GM21825 (cell line): ENCODE results near the gene STN1.
"Not testable (repeated sequence)": the region's sequence is repeated elsewhere in the genome, so short reads cannot be mapped to it uniquely, and the experiment has no call there.

ENCODE experiments used
- ATAC-seq: cut with Tn5 transposase; IDR thresholded peaks from one replicate; pipeline ENCODE4 v1.9.1; 2021; ENCODE audit warnings: mild to moderate bottlenecking, moderate library complexity; ENCODE audit not compliant: unreplicated experiment

STN1 gene

DNA sequence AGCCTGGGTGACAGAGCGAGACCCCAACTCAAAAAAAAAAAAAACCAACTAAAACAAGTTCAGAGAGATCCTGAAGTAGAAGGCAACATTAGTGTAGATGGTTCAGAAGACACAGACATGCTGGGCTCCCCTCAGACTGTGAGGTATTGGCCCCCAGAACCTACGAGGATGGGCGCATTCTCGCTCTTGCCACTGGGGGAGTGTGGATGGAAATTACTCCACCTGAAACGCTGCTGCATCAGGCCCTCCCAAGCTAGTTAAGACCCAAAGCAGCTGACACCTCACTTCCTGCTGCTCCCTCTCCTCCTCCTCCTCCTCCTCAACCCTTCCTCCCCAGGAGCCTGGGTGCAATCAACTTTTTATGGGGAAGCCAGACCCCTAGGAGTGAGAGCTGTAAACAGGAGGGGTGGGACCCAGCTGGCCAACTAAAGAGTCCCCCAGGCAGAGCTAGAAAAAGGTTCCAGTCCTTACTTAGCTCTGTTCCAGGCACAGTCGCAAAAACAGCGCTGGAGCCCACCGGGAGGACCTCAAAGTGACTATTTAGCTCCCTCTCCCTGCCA is 70.0 kb downstream of the STN1 start:
- ATAC-seq: no peak

DNA sequence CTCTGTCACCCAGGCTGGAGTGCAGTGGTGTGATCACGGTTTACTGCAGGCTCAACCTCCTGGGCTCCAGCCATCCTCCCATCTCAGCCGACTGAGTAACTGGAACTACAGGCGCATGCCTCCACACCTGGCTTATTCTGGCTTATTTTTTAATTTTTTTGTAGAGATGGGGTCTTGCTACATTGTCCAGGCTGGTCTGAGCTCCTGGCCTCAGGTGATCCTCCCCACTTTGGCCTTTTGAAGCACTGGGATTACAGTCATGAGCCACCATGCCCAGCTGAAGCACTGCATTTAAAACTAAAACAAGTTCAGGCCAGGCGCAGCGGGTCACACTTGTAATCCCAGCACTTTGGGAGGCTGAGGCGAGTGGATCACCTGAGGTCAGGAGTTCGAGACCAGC is 70.6 kb downstream of the STN1 start:
- ATAC-seq: no peak

DNA sequence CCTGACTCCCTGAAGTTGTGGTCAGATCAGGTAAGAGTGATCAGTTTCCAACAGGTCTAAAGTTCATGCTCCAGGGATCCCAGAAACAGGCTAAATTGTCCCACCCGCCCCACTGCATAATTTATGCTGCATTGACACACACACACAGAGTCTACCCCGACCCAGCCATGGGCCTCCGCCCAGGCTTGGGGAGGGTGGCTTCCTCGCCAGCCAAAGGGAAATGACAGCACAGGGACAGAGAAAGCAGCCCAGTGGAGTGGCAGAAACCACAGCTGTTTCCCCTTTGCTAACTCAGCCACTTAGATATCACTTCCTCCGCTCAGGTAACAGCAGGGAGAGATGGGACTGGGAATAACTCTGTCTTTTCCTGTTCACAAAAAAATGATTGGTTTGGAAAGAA is 72.0 kb downstream of the STN1 start:
- ATAC-seq: peak; percentile 85

DNA sequence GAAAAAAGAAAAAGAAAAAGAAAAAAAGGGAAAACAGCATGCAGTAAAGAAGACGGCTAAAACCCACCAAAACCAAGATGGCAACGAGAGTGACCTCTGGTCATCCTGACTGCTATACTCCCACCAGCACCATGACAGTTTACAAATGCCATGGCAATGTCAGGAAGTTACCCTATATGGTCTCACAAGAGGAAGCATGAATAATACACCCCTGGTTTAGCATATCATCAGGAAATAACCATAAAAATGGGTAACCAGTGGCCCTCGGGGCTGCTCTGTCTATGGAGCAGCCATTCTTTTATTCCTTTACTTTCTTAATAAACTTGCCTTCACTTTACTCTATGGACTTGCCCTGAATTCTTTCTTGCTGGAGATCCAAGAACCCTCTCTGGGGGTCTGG is 72.6 kb downstream of the STN1 start:
- not testable (repeated sequence) for ATAC-seq

DNA sequence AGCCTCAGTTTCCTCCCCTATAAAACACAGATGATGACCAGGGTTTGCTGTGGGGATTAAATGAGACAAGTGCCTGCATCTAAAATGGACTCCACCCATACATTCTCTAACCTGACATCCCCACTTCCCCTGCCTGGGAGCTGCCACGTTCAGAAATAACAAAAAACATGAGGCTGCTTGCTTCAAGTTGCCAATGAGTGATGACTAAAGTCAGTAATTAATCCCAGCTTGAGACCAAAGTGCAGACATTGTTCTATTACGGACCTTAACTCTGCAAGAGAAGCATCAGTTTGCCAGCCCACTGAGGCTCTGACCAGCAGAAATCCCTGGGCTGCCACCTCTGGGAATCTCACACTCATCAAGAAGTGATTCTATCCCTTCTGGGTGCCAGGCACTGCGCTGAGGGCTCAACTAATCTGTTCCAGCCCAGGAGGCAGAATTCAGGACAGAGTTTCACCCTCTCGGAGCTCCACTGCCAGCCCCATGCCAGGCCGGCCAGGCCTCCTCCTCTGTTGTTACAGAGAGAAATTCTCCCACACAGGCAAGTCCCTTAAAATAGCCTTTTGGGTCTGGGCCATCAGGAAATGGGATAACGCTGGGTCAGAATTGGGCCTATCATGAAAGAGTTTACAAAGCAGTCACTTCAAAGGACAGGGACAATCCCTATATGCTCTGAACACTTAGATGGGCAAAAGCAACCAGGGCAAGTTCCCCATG is 74.0 kb downstream of the STN1 start:
- no peak for ATAC-seq

DNA sequence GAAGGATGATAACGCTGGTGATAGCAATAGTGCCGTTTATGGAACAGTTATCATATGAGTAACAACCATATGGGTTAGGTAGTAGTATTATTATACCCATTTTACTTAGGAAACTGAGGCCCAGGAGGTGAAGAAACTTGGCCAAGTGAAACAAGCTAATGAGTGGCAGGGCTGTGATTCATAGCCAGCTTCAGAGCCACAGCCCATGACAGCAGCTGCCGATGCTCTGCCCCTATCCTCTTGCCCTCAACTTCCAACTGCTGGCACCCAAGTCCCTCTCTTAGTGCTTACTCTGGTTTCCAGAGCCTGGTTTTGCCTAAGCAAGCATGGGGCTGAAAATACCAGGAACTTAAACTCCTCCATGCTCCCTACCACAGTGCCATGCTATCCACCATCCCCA is 74.9 kb downstream of the STN1 start:
- ATAC-seq: no peak

DNA sequence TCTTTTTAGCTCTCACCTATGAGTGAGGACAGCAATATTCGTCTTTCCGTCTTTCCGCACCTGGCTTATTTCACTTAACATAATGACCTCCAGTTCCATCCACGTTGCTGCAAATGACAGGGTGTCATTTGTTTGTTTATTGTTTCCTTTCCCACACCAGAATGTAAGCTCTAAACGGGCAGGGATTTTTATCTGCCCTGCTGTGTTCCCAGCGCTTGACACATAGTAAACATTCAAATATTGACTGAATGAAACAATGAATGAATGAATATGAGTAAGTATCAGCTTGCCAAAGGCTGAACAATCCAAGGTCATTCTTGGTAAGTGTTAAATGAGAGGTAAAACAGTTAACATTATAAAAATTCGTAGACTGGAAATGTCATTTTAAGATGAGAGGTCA is 75.4 kb downstream of the STN1 start:
- ATAC-seq: no peak

DNA sequence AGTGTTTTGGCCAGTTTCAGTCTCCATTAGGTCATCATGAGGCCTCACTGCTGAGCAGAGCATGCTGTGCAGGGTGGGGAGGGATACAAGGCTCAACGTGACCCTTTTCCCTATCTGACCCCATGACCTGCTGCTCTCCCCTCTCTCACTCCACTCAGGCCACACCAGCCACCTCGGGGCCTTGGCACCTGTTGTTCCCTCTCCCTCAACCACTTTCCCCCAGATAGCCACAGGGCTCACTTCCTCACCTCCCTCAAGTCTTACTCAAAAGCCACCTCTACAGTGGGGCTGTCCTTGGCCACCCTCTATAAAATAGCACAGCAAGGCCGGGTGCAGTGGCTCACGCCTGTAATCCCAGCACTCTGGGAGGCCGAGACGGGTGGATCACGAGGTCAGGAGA is 76.5 kb downstream of the STN1 start:
- no peak for ATAC-seq

DNA sequence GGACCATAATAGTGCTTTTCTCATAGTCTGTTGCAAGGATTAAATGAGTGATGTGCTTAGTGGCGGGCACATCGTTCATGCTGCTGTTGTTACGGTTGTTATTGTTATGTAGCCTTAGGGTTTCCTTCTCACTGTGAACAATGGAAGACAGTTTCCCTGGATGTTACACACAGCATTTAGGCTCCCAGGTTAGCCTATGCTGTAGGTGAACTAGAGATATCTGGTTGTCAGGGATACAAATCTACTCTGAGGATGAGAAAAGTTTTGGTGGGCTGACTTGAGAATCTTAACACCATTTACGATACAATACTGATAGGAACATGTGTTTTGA is 77.3 kb downstream of the STN1 start:
- ATAC-seq: no peak

DNA sequence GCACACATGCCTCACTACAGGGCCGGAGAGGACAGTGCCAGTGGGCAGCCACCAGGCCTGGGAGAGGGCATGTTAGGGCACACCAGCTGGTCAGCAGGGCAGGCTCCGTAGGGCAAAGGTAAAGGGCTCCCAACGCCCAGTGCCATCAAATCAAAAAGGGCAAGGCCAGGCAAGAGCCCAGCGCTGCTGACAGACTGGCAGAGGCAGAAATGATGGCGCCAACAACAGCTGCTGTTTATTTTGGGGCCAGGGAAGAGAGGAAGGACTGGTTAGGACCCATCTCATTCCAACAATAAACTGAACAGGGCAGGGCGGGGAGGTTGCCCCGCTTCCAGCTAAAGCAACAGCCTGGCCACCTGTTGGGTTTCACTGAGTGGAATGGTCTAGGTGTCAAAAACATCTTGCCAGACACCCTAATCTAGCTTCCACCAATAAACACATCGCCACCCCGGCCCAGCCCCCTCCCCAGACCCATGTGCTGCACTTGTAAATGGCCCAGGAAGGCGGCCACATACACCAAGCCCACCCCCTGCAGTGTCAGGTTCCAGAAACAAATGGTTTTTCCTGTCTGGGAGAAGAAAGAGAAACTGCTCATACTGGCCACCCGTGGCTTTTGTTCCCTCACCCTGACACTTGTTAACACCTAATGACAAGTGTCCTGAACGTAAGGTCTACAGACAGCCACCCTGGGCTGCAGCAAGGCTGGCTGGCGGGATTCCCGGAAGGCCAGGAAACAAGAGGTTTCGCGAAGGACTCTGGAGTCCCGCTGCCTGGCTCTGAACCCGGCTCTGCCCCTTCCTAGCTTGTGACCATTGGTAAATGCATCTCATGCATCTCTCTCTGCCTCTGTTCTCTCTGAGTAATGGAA is 77.9 kb downstream of the STN1 start:
- ATAC-seq: no peak

DNA sequence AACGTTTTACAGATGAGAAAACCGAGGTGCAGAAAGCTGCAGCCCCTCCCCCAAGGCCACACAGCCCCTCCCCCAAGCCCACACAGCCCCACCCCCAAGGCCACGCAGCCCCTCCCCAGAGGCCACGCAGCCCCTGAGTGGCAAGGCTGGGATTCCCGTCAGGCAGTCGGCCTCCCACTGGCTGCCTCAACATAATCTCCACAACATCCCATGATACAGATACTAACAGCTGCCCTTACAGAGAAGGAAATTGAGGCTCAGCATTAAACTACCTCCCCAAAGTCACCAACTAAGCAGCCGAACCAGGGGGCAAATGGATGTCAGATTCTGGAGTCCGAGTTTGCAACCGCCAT is 78.5 kb downstream of the STN1 start:
- ATAC-seq: no peak

DNA sequence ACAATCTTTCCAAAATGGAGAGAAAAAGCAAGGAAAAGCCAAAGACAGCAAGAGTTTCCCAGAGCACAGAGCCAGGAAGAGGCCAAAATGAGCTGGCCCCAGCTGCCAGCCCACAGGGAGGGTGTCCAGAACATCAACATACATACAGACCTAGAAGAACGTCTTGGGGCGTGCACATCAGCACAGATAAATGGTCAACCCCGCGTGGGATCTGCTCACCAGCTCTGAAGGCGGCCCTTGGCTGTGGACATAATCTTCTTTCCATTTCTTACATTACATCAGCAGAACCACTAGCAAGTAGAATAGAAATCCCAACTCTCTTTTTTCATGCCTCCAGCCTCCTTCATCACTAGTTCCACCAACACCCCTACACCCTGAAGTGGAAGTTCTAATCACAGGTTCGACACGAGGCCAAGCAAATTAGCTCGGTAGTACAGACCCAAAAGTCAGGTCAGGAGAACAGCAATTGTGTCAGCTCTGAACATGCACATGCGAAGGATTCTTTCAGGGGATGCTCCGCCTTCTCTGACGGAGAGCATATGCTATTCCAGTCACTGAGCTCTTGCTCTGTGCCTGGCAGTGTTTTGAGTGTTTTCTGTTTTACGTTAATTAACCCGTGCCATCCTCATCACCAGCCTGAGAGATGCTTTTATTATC is 79.0 kb downstream of the STN1 start:
- ATAC-seq: no peak

DNA sequence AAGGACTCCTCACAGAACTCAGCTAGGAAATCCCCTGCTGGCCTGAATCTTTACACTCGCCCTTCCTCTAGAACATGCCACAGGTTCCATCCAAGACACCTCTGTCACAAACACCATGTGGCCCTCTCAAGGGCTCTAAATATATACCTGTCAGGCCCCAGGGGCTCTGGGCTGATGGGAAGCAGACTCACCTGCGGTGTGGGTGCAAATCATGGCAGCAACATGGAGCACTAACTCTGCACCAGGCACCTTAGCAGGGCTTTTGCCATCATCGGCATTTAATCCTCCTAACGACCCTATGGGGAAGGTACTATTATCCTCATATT is 80.0 kb downstream of the STN1 start:
- ATAC-seq: no peak

DNA sequence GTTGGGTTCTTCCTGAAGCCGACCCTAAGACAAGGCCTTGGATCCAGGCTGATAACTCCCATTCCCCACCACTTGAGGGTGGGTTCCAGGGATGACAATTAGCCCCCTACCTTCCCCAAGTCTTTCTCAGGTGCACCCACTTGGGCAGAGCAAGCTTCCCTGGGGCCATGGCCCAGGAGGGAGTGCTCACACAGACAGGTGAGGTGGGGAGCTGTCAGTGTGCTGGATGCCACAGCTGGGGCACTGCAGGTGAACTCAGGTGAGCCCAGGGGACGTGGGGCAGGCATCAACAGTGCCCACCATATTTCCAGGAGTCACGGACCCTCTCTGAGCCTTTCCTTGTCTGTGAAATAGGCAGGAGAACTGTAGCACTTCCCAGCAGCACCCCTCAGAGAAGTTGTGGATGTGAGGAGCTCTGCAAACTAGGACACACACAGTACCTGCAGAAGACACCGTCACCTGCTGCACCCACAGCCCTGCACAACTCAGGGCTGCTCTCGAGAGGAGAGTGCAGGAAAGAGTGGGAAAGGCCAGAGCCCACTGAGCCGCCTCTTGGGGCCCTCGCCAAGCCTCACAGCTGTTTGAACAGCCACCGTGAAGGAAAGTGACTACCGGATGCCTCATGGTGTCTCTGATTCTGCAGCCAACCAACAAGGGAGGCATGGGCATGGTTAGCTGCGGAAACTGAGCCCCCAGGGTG is 80.5 kb downstream of the STN1 start:
- no peak for ATAC-seq

DNA sequence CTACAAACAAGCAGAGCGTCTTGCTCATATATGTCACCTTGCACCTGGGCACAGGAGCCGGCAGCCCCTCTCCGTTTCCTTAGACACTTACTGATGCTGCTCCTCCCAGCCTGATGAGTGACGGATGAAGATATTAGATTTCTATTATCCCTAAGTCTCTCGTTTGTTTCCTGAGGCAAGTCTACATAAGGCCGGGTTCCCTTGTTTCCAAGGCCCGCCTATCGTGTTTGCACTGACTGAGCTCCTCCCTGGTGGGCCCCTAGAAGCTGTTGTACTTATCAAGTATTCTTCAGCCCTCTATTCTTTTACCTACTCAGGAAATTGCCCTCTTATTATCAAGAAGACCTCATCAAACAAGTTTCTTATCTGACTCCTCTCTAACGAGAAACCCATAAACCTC is 81.1 kb downstream of the STN1 start:
- ATAC-seq: no peak

DNA sequence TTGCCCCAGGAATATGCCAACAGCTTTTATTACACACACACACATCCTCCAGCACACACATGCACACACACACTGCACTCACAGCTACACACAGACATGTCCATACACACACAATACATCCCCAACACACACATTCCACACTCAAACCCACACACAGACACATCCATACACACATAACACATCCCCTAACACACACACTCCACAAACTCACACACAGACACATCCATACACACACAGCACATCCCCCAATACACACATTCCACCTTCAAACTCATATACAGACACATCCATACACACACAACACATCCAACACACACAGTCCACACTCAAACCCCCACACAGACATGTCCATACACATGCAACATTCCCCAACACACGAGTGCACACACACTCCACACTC is 81.7 kb downstream of the STN1 start:
- no peak for ATAC-seq

DNA sequence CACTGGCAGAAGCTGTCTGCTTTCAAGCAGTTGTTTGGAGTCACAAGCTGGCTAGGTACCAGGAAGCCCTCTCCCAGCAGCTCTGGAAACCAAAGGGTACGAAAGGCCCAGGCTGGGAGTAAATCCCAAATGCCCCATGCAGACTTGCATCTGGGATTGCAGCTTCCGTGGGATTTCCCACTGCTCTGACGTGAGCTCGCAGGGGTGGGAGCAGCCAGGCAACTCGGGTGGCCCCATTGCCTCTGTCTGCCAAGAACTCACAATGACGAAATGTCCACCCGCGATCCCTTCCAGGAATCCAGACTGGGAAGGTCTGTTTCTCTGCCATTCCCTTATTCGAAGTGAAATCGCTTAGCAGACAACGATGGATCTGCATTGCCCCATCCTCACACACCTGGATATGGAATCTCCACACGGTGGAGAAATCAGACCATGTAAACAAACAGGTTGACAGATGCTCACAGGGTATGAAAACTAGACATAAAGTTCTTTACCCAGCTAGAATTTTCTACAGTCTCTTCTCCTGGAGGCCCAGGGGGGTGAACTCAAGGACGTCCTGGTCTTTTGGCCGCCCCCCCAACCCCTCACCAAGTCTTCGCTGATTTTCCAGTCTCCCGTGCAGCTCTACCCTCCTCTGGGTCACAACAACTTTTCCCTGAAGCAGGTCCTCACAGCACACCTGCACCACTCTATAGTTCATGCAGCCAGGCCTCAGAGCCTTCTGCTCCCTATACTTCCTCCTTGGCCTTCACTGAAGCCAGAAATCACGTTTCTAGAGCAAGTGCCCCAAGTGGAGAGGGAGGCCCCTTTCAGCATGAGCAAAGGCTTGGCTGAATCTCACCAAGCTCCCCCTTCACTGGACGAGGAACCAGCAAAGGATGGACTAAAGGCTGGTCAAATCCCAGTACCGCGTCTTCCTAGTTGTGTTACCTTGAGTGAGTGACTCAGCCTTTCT is 82.6 kb downstream of the STN1 start:
- ATAC-seq: no peak

DNA sequence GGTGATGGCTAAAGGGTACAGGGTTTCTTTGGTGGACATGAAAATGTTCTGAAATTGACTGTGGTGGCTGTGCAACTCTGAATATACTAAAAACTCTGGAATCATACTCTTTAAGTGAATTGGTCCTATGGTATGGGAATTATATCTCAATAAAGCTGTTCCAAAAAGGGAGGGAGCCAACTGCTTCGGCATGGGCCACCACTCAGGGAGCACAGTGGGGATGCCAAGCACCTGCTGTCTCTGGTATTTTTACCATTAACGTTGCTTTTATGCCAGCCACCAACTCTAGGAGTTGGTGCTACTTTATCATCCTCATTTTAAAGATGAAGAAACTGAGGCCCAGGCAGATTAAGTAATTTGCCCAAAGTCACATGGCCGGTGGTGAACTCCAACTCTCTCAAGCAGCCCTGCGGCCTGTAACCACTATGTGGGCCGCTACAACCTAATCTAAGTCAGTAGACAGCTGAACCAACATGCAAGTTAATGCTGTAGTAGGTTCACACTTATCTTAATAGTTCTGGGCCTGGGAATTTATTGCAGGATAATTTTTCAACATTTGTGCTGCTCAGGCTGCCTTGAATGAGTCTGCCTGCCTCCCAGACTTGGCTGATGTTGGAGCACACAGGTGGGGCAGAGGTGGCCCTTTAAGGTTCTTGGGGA is 83.4 kb downstream of the STN1 start:
- no peak for ATAC-seq

DNA sequence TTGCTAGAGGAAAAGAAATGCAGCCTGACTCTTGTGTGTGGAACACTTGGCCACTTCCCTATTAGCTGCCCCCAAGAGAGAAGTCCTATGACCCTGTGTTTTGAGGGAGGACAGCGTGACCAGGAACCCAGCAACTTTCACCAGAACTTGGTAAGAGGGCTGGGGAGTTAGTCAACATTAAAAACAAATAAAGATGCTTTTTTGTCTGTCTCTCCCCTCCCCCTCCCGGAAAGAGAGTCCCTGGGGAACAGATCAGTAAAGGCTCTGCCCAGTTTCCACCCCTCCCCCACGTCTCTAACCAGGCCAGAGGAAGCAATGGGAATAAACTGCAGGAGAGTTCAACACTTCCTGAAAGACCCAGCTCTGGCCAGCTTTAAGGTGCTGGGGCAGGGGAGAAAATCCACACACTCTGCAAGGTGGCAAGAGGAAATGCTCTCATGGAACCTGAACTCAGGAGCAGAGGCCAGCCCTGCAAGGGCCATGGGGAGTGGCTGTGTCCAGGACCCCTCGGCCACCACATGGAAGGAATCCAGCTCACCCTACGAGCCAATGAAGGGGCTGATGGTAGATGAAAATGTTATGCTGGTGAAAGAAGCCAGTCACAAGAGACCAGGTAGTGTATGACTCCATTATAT is 84.1 kb downstream of the STN1 start:
- no peak for ATAC-seq
